HFF-Myc (cell line): ENCODE data around the gene PLAC9.
"Not testable (repeated sequence)": the region's sequence is repeated elsewhere in the genome, so short reads cannot be mapped to it uniquely, and the experiment has no call there.

Experiments
- DNase-seq: peaks from one replicate; pipeline ENCODE4 v3.0.0-alpha.2; 2011; ENCODE audit warnings: low read depth; ENCODE audit errors: extremely low read depth
- H3K4me3 ChIP-seq: replicated peaks from 2 replicates; pipeline ENCODE4 v1.5.1; 2011; ENCODE audit warnings: low read depth, mild to moderate bottlenecking, control low read depth, low read length
- TF ChIP-seq, protein P1 (sequence below): IDR thresholded peaks from 2 replicates; pipeline ENCODE4 v1.5.1; 2012; ENCODE audit warnings: mild to moderate bottlenecking, low read depth, low read length, control low read depth; ENCODE audit errors: missing control alignments

Gene PLAC9

DNA sequence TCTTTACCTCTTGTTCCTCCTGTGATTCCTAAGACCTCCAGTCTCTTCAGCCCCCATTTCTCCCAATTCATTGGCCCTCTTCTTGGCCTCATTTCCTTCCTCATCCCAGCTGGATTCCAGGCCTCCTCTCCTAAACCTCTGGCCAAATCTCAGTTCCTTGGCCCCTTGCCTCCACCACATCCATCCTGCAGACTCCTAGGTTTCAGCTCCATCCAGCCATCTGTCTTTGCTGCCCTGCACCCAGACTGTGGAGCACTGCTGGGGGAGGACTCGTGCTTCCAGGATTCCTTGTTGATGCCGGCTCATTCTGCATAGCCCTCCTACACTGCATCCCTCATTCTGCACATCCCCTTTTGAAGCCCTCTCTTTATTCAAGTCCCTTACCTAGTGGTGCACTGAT is 6.7 kb downstream of the PLAC9 start:
- DNase-seq = no peak
- TF ChIP-seq, protein P1, sequence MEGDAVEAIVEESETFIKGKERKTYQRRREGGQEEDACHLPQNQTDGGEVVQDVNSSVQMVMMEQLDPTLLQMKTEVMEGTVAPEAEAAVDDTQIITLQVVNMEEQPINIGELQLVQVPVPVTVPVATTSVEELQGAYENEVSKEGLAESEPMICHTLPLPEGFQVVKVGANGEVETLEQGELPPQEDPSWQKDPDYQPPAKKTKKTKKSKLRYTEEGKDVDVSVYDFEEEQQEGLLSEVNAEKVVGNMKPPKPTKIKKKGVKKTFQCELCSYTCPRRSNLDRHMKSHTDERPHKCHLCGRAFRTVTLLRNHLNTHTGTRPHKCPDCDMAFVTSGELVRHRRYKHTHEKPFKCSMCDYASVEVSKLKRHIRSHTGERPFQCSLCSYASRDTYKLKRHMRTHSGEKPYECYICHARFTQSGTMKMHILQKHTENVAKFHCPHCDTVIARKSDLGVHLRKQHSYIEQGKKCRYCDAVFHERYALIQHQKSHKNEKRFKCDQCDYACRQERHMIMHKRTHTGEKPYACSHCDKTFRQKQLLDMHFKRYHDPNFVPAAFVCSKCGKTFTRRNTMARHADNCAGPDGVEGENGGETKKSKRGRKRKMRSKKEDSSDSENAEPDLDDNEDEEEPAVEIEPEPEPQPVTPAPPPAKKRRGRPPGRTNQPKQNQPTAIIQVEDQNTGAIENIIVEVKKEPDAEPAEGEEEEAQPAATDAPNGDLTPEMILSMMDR = no peak

GRCh38 chr10:80140251-80140650 is 7.7 kb downstream of the PLAC9 start:
- no peak overlapping the region for H3K4me3 ChIP-seq
- DNase-seq = no peak

More for the DNA sequence above, 6.7 kb downstream of the PLAC9 start:
- H3K4me3 ChIP-seq = no peak overlapping the region

GRCh38 chr10:80141696-80142460 is 9.3 kb downstream of the PLAC9 start:
- TF ChIP-seq, protein P1 = no peak
- no peak for DNase-seq
- no peak overlapping the region for H3K4me3 ChIP-seq

More at GRCh38 chr10:80140251-80140650, 7.7 kb downstream of the PLAC9 start:
- TF ChIP-seq, protein P1 = no peak

DNA sequence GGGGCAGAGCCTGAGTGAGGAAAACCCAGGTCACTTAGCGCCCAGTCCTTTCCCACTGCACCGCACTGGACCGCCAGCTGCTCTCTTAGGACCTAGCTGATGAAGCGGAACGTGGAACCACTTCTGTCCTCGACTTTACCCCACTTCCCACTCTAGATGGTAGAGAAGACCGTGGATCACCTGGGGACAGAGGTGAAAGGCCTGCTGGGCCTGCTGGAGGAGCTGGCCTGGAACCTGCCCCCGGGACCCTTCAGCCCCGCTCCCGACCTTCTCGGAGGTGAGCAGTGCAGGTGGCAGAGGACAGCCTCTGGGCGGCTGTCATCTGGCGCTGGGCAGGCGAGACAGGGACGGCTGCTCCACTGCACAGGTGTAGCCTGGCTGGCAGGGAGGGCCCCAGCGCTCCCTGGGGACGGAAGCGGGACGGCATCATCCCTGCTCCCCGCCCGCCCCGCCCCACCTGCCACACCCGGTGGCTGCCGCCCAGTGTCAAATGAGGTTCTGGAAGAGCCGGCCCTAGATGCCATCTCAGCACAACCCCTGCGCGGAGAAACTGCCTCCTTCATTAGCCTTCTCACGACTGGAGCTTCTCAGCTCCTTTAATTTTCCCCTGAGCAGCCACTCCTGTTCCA is 11.7 kb downstream of the PLAC9 start:
- TF ChIP-seq, protein P1 = no peak
- no peak overlapping the region for H3K4me3 ChIP-seq
- DNase-seq = no peak

DNA sequence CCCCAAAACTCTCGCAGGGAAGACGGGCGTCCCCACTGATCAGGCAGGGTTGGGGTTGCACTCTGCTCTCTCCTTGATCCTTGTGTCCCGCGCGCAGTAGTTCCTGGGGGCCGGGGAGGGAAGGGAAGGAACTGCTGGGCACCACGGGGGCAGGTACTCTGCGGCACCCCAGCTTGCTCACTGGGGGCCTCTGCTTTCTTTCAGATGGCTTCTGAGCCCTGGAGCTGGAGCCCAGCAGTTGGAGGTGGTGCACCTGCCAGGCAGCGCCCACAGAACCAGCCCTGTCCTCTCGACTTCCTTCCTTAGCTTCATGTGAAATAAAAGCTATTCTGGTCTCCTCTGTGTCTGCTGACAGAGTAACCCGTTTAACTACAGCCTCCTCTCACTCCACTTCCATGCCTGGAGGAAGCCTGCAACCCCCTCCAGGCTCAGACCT is 12.2 kb downstream of the PLAC9 start:
- TF ChIP-seq, protein P1 = no peak
- DNase-seq = no peak
- H3K4me3 ChIP-seq = no peak overlapping the region

- DNase-seq = not testable (repeated sequence)
Observed at GRCh38 chr10:80145406-80146308, 13.1 kb downstream of the PLAC9 start.

More at GRCh38 chr10:80145406-80146308, 13.1 kb downstream of the PLAC9 start:
- not testable (repeated sequence) for H3K4me3 ChIP-seq
